Measurements from ENCODE around the gene SMYD3.

DNA sequence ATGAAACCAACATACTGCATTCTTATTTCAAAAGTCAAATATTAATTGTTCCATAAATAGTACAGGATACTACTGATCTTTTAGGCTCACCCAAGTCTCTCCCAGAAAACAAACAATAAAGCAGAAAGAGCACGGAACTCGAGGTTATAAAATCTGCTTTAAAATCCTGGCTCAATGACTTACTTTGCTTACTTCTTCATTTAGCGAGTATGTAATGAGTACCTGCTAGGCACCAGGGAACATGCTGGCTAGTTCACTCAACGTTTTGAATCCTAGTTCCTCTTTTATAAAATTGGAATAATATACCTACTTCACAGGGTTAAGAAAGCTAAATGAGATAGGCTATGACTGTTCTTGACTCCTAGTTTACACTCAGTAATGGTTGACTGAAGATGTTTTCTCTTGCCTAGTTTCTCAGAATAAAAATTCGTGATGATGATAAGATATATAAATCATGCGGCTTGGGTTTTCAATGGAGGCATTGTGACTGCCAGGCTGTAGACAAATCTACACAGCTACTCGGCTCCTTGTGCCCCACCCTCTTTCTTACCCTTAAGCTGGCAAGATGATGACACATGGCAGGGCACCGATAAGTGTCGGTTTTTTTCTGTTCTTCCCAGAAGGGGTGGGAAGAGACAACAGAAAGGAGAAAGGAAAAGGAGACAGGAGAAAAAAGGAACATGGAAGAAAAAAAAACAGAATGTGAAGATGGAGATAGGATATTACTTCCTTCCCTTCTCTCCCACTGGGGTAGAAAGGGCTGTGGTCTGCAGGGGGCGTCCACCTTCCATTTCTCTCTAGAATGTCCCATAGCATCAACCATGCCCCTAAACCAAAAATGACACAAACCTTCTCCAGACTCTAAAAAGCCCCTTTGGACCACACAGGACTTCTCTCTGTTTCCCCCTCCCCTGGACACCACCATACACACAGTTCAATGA, 507.1 kb downstream of the SMYD3 start:
- TF ChIP-seq, protein P1, sequence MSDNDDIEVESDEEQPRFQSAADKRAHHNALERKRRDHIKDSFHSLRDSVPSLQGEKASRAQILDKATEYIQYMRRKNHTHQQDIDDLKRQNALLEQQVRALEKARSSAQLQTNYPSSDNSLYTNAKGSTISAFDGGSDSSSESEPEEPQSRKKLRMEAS (IDR thresholded peaks at IDR 0.05): no peak
- no peak for TF ChIP-seq POLR2A (IDR thresholded peaks at IDR 0.05; ENCODE audit: low read length)
- TF ChIP-seq, protein P2, sequence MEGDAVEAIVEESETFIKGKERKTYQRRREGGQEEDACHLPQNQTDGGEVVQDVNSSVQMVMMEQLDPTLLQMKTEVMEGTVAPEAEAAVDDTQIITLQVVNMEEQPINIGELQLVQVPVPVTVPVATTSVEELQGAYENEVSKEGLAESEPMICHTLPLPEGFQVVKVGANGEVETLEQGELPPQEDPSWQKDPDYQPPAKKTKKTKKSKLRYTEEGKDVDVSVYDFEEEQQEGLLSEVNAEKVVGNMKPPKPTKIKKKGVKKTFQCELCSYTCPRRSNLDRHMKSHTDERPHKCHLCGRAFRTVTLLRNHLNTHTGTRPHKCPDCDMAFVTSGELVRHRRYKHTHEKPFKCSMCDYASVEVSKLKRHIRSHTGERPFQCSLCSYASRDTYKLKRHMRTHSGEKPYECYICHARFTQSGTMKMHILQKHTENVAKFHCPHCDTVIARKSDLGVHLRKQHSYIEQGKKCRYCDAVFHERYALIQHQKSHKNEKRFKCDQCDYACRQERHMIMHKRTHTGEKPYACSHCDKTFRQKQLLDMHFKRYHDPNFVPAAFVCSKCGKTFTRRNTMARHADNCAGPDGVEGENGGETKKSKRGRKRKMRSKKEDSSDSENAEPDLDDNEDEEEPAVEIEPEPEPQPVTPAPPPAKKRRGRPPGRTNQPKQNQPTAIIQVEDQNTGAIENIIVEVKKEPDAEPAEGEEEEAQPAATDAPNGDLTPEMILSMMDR (IDR thresholded peaks at IDR 0.05): no peak
- TF ChIP-seq, protein P3, sequence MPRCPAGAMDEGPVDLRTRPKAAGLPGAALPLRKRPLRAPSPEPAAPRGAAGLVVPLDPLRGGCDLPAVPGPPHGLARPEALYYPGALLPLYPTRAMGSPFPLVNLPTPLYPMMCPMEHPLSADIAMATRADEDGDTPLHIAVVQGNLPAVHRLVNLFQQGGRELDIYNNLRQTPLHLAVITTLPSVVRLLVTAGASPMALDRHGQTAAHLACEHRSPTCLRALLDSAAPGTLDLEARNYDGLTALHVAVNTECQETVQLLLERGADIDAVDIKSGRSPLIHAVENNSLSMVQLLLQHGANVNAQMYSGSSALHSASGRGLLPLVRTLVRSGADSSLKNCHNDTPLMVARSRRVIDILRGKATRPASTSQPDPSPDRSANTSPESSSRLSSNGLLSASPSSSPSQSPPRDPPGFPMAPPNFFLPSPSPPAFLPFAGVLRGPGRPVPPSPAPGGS (IDR thresholded peaks at IDR 0.05): no peak
- no peak for TF ChIP-seq RAD21 (conservative IDR thresholded peaks at IDR 0.05 in 1 of 2, IDR thresholded peaks at IDR 0.05 in 1 of 2)
- TF ChIP-seq, protein P4, sequence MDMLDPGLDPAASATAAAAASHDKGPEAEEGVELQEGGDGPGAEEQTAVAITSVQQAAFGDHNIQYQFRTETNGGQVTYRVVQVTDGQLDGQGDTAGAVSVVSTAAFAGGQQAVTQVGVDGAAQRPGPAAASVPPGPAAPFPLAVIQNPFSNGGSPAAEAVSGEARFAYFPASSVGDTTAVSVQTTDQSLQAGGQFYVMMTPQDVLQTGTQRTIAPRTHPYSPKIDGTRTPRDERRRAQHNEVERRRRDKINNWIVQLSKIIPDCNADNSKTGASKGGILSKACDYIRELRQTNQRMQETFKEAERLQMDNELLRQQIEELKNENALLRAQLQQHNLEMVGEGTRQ (IDR thresholded peaks at IDR 0.05): no peak
- TF ChIP-seq, protein P5, sequence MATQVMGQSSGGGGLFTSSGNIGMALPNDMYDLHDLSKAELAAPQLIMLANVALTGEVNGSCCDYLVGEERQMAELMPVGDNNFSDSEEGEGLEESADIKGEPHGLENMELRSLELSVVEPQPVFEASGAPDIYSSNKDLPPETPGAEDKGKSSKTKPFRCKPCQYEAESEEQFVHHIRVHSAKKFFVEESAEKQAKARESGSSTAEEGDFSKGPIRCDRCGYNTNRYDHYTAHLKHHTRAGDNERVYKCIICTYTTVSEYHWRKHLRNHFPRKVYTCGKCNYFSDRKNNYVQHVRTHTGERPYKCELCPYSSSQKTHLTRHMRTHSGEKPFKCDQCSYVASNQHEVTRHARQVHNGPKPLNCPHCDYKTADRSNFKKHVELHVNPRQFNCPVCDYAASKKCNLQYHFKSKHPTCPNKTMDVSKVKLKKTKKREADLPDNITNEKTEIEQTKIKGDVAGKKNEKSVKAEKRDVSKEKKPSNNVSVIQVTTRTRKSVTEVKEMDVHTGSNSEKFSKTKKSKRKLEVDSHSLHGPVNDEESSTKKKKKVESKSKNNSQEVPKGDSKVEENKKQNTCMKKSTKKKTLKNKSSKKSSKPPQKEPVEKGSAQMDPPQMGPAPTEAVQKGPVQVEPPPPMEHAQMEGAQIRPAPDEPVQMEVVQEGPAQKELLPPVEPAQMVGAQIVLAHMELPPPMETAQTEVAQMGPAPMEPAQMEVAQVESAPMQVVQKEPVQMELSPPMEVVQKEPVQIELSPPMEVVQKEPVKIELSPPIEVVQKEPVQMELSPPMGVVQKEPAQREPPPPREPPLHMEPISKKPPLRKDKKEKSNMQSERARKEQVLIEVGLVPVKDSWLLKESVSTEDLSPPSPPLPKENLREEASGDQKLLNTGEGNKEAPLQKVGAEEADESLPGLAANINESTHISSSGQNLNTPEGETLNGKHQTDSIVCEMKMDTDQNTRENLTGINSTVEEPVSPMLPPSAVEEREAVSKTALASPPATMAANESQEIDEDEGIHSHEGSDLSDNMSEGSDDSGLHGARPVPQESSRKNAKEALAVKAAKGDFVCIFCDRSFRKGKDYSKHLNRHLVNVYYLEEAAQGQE (IDR thresholded peaks at IDR 0.05): no peak
- no peak for TF ChIP-seq KDM1A (IDR thresholded peaks at IDR 0.05; ENCODE audit: low read depth)
- TF ChIP-seq, protein P6, sequence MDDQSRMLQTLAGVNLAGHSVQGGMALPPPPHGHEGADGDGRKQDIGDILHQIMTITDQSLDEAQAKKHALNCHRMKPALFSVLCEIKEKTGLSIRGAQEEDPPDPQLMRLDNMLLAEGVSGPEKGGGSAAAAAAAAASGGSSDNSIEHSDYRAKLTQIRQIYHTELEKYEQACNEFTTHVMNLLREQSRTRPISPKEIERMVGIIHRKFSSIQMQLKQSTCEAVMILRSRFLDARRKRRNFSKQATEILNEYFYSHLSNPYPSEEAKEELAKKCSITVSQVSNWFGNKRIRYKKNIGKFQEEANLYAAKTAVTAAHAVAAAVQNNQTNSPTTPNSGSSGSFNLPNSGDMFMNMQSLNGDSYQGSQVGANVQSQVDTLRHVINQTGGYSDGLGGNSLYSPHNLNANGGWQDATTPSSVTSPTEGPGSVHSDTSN (IDR thresholded peaks at IDR 0.05): no peak
- no peak for TF ChIP-seq JUN (IDR thresholded peaks at IDR 0.05)
- TF ChIP-seq JUNB (IDR thresholded peaks at IDR 0.05): no peak
- TF ChIP-seq, protein P7, sequence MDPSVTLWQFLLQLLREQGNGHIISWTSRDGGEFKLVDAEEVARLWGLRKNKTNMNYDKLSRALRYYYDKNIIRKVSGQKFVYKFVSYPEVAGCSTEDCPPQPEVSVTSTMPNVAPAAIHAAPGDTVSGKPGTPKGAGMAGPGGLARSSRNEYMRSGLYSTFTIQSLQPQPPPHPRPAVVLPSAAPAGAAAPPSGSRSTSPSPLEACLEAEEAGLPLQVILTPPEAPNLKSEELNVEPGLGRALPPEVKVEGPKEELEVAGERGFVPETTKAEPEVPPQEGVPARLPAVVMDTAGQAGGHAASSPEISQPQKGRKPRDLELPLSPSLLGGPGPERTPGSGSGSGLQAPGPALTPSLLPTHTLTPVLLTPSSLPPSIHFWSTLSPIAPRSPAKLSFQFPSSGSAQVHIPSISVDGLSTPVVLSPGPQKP (IDR thresholded peaks at IDR 0.05; ENCODE audit: low read depth, low read length): no peak
- no peak for TF ChIP-seq CBX8 (IDR thresholded peaks at IDR 0.05)
- TF ChIP-seq EP300 (IDR thresholded peaks at IDR 0.05): no peak
